HEK293 (cell line): ENCODE results near the gene FUT9.

Source experiments
- RBAK ChIP-seq: fragments of 450-650 bp; formaldehyde crosslinking; IDR thresholded peaks from 2 replicates; pipeline ENCODE4 v1.5.1; 2016; ENCODE audit warnings: missing biosample characterization, missing genetic modification characterization
- WT1 ChIP-seq: fragments of 450-650 bp; formaldehyde crosslinking; IDR thresholded peaks from 2 replicates; pipeline ENCODE4 v1.5.1; 2016; ENCODE audit warnings: missing biosample characterization, missing genetic modification characterization
- YY1 ChIP-seq: fragments of 450-650 bp; formaldehyde crosslinking; IDR thresholded peaks from 2 replicates; pipeline ENCODE4 v1.5.1; 2018; ENCODE audit warnings: missing biosample characterization, missing genetic modification characterization
- ZNF157 ChIP-seq: fragments of 450-650 bp; formaldehyde crosslinking; IDR thresholded peaks from 2 replicates; pipeline ENCODE4 v1.5.1; 2016; ENCODE audit warnings: missing biosample characterization, missing genetic modification characterization
- ZNF747 ChIP-seq: fragments of 450-650 bp; formaldehyde crosslinking; IDR thresholded peaks from 2 replicates; pipeline ENCODE4 v1.5.1; 2016; ENCODE audit warnings: missing biosample characterization, missing genetic modification characterization
- TF ChIP-seq, protein P1 (sequence below): fragments of 450-650 bp; formaldehyde crosslinking; IDR thresholded peaks from 2 replicates; pipeline ENCODE4 v1.5.1; 2016; ENCODE audit warnings: missing biosample characterization, missing genetic modification characterization
- TF ChIP-seq, protein P2 (sequence below): fragments of 450-650 bp; formaldehyde crosslinking; IDR thresholded peaks from 2 replicates; pipeline ENCODE4 v1.5.1; 2016; ENCODE audit warnings: missing biosample characterization, missing genetic modification characterization

DNA sequence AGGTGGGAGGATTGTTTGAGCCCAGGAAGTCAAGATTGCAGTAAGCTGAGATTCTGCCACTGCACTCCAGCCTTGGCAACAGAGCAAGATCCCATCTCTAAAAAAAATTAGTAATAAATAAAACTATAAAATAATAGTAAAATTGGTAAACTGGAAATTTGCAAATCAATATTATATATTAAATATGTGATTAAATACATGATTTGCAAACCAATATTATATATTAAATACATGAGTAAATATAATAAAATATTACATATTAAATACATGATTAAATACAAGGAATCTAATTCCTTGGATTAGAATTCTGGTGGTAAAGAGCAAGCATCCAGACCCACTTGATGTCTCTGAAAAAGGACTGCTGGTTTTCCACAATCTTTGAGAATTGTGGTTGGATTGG, 35.8 kb downstream of the FUT9 start:
- TF ChIP-seq, protein P1, sequence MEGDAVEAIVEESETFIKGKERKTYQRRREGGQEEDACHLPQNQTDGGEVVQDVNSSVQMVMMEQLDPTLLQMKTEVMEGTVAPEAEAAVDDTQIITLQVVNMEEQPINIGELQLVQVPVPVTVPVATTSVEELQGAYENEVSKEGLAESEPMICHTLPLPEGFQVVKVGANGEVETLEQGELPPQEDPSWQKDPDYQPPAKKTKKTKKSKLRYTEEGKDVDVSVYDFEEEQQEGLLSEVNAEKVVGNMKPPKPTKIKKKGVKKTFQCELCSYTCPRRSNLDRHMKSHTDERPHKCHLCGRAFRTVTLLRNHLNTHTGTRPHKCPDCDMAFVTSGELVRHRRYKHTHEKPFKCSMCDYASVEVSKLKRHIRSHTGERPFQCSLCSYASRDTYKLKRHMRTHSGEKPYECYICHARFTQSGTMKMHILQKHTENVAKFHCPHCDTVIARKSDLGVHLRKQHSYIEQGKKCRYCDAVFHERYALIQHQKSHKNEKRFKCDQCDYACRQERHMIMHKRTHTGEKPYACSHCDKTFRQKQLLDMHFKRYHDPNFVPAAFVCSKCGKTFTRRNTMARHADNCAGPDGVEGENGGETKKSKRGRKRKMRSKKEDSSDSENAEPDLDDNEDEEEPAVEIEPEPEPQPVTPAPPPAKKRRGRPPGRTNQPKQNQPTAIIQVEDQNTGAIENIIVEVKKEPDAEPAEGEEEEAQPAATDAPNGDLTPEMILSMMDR (tag by site-specific recombination), result no peak
- TF ChIP-seq RBAK (no peak), ZNF747 (tag by site-specific recombination) (no peak), ZNF157 (no peak), WT1 (tag by site-specific recombination) (no peak), YY1 (no peak)
- TF ChIP-seq, protein P2, sequence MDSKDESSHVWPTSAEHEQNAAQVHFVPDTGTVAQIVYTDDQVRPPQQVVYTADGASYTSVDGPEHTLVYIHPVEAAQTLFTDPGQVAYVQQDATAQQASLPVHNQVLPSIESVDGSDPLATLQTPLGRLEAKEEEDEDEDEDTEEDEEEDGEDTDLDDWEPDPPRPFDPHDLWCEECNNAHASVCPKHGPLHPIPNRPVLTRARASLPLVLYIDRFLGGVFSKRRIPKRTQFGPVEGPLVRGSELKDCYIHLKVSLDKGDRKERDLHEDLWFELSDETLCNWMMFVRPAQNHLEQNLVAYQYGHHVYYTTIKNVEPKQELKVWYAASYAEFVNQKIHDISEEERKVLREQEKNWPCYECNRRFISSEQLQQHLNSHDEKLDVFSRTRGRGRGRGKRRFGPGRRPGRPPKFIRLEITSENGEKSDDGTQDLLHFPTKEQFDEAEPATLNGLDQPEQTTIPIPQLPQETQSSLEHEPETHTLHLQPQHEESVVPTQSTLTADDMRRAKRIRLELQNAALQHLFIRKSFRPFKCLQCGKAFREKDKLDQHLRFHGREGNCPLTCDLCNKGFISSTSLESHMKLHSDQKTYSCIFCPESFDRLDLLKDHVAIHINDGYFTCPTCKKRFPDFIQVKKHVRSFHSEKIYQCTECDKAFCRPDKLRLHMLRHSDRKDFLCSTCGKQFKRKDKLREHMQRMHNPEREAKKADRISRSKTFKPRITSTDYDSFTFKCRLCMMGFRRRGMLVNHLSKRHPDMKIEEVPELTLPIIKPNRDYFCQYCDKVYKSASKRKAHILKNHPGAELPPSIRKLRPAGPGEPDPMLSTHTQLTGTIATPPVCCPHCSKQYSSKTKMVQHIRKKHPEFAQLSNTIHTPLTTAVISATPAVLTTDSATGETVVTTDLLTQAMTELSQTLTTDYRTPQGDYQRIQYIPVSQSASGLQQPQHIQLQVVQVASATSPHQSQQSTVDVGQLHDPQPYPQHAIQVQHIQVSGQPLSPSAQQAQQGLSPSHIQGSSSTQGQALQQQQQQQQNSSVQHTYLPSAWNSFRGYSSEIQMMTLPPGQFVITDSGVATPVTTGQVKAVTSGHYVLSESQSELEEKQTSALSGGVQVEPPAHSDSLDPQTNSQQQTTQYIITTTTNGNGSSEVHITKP (tag by site-specific recombination), result no peak
